Measurements from ENCODE around the gene NFILZ. TPM values are rescaled to one million over a fixed set of nuclear protein-coding genes. Genes with fewer than 3 reads are reported as not detected.
A peak's percentile ranks its signal among the peaks of the same experiment; 100 is the strongest.

Gene NFILZ
- polyA plus RNA-seq, 3 donors from 2014 or later = not detected

GRCh38 chr19:8640402-8641004, 10.1 kb downstream of the NFILZ start:
- Mint-ChIP-seq H3K27me3 (ENCODE audit: low read depth in 3 of 3) (peaks cover 9 to 12% (median 9%) of the 10 kb centered on the region in 3 donors), H3K9me3 (no peaks in the 10 kb centered on the region), H3K4me3 (no peak overlapping the region), H3K36me3 (no peaks in the 10 kb centered on the region), H3K4me1 (peaks cover 9% of the 10 kb centered on the region in 2 donors), H3K27ac (no peak overlapping the region)
- no peak for DNase-seq

GRCh38 chr19:8641221-8641907, 10.9 kb downstream of the NFILZ start:
- no peak for DNase-seq
- Mint-ChIP-seq H3K27me3 (ENCODE audit: low read depth in 3 of 3) (peaks cover 9 to 12% (median 9%) of the 10 kb centered on the region in 3 donors), H3K36me3 (no peaks in the 10 kb centered on the region), H3K9me3 (no peaks in the 10 kb centered on the region), H3K4me1 (peaks cover 9% of the 10 kb centered on the region in 2 donors), H3K27ac (no peak overlapping the region), H3K4me3 (no peak overlapping the region)

GRCh38 chr19:8641908-8642547, 11.6 kb downstream of the NFILZ start:
- no peak overlapping the region for H3K4me3 Mint-ChIP-seq
- H3K36me3 Mint-ChIP-seq = no peaks in the 10 kb centered on the region
- peaks cover 5 to 11% (median 8%) of the 10 kb centered on the region in 3 donors for H3K27me3 Mint-ChIP-seq (ENCODE audit: low read depth in 3 of 3)
- no peaks in the 10 kb centered on the region for H3K9me3 Mint-ChIP-seq
- peak; percentile 55 to 67 (median 67) for DNase-seq
- H3K27ac Mint-ChIP-seq = peak overlapping the region in 2 of 6 donors; percentile 26 to 82
- H3K4me1 Mint-ChIP-seq = peaks cover 9% of the 10 kb centered on the region in 2 donors

- Mint-ChIP-seq H3K36me3 (no peaks in the 10 kb centered on the region), H3K4me1 (peaks cover 9% of the 10 kb centered on the region in 2 donors), H3K27ac (no peak overlapping the region), H3K27me3 (ENCODE audit: low read depth in 3 of 3) (peaks cover 5 to 11% (median 8%) of the 10 kb centered on the region in 3 donors), H3K4me3 (no peak overlapping the region), H3K9me3 (no peaks in the 10 kb centered on the region)
- DNase-seq = no peak
Observed at GRCh38 chr19:8642561-8642960, 12.1 kb downstream of the NFILZ start.

- Mint-ChIP-seq H3K4me1 (peaks cover 4 to 9% of the 10 kb centered on the region in 2 donors), H3K36me3 (no peaks in the 10 kb centered on the region), H3K27me3 (ENCODE audit: low read depth in 3 of 3) (peaks cover 3 to 11% (median 6%) of the 10 kb centered on the region in 3 donors), H3K4me3 (no peak overlapping the region), H3K9me3 (no peaks in the 10 kb centered on the region), H3K27ac (no peak overlapping the region)
- DNase-seq = no peak
Observed at GRCh38 chr19:8643860-8644653, 13.6 kb downstream of the NFILZ start.

- Mint-ChIP-seq H3K4me1 (peaks cover 13 to 23% of the 10 kb centered on the region in 2 donors), H3K9me3 (no peaks in the 10 kb centered on the region), H3K27ac (no peak overlapping the region), H3K4me3 (no peak overlapping the region), H3K36me3 (no peaks in the 10 kb centered on the region), H3K27me3 (ENCODE audit: low read depth in 3 of 3) (peaks cover 2 to 4% (median 3%) of the 10 kb centered on the region in 3 donors)
- no peak for DNase-seq
Observed at GRCh38 chr19:8648240-8648639, 17.8 kb downstream of the NFILZ start.

GRCh38 chr19:8654591-8655339, 24.3 kb downstream of the NFILZ start:
- Mint-ChIP-seq H3K36me3 (no peaks in the 10 kb centered on the region), H3K4me3 (peak overlapping the region; percentile 73 to 89 (median 75)), H3K27ac (peak overlapping the region in 5 of 6 donors; percentile 29 to 78 (median 46))

GRCh38 chr19:8655340-8655709, 24.9 kb downstream of the NFILZ start:
- Mint-ChIP-seq H3K27me3 (ENCODE audit: low read depth in 3 of 3) (peaks cover 0 to 17% (median 3%) of the 10 kb centered on the region in 3 donors), H3K4me1 (peaks cover 28 to 67% of the 10 kb centered on the region in 2 donors), H3K4me3 (peak overlapping the region; percentile 71 to 89 (median 82)), H3K36me3 (no peaks in the 10 kb centered on the region), H3K27ac (peak overlapping the region in 3 of 6 donors; percentile 78), H3K9me3 (no peaks in the 10 kb centered on the region)
- peak in 2 of 3 donors; percentile 42 to 49 for DNase-seq

More at GRCh38 chr19:8654591-8655339, 24.3 kb downstream of the NFILZ start:
- DNase-seq = peak; percentile 68 to 72 (median 69)
- Mint-ChIP-seq H3K27me3 (ENCODE audit: low read depth in 3 of 3) (peaks cover 0 to 17% (median 3%) of the 10 kb centered on the region in 3 donors), H3K9me3 (no peaks in the 10 kb centered on the region), H3K4me1 (peaks cover 33 to 68% of the 10 kb centered on the region in 2 donors)

- Mint-ChIP-seq H3K27ac (peak overlapping the region in 4 of 6 donors; percentile 9 to 78 (median 74)), H3K9me3 (no peaks in the 10 kb centered on the region), H3K4me3 (peak overlapping the region; percentile 67 to 89 (median 82)), H3K27me3 (ENCODE audit: low read depth in 3 of 3) (peaks cover 0 to 22% (median 5%) of the 10 kb centered on the region in 3 donors), H3K36me3 (no peaks in the 10 kb centered on the region), H3K4me1 (peaks cover 32 to 74% of the 10 kb centered on the region in 2 donors)
- no peak for DNase-seq
Observed at GRCh38 chr19:8657869-8658268, 27.4 kb downstream of the NFILZ start.

GRCh38 chr19:8659905-8660304, 29.5 kb downstream of the NFILZ start:
- no peak for DNase-seq
- H3K36me3 Mint-ChIP-seq = no peaks in the 10 kb centered on the region
- H3K9me3 Mint-ChIP-seq = no peaks in the 10 kb centered on the region
- peak overlapping the region in 1 of 5 donors; percentile 27 for H3K4me3 Mint-ChIP-seq
- peak overlapping the region in 3 of 6 donors; percentile 10 to 62 (median 36) for H3K27ac Mint-ChIP-seq
- peaks cover 47 to 89% of the 10 kb centered on the region in 2 donors for H3K4me1 Mint-ChIP-seq
- peaks cover 1 to 18% (median 5%) of the 10 kb centered on the region in 3 donors for H3K27me3 Mint-ChIP-seq (ENCODE audit: low read depth in 3 of 3)

GRCh38 chr19:8662263-8662662, 31.8 kb downstream of the NFILZ start:
- Mint-ChIP-seq H3K9me3 (no peaks in the 10 kb centered on the region), H3K4me1 (peaks cover 58 to 89% of the 10 kb centered on the region in 2 donors), H3K4me3 (peak overlapping the region in 4 of 5 donors; percentile 14 to 54 (median 38)), H3K36me3 (no peaks in the 10 kb centered on the region), H3K27ac (peak overlapping the region in 5 of 6 donors; percentile 62 to 80 (median 76)), H3K27me3 (ENCODE audit: low read depth in 3 of 3) (peaks cover 4 to 8% (median 4%) of the 10 kb centered on the region in 3 donors)
- no peak for DNase-seq

- peak overlapping the region; percentile 52 to 86 (median 73) for H3K4me3 Mint-ChIP-seq
- DNase-seq = peak in 2 of 3 donors; percentile 28 to 46
- H3K4me1 Mint-ChIP-seq = peaks cover 63 to 89% of the 10 kb centered on the region in 2 donors
- no peaks in the 10 kb centered on the region for H3K36me3 Mint-ChIP-seq
- peak overlapping the region; percentile 56 to 98 (median 79) for H3K27ac Mint-ChIP-seq
- no peaks in the 10 kb centered on the region for H3K9me3 Mint-ChIP-seq
- peaks cover 4 to 6% (median 4%) of the 10 kb centered on the region in 3 donors for H3K27me3 Mint-ChIP-seq (ENCODE audit: low read depth in 3 of 3)
Observed at GRCh38 chr19:8663920-8664670, 33.7 kb downstream of the NFILZ start.

Data from immature natural killer cell (primary cell).